Measurements from ENCODE around the gene SSPN.

- TF ChIP-seq EZH2 (IDR thresholded peaks at IDR 0.05; ENCODE audit: low read depth) = no peak
- TF ChIP-seq CTCF (conservative IDR thresholded peaks at IDR 0.05) = no peak
Measured at GRCh38 chr12:26285401-26285800, 90.0 kb downstream of the SSPN start.

Data from PC-9 (cell line).